H1 (cell line): Measurements from ENCODE around the gene MAN2A1.

Experiments used
- CHD2 ChIP-seq: IDR thresholded peaks from 2 replicates; pipeline ENCODE4 v1.6.1; 2012; ENCODE audit warnings: low read length, improper control_type of control experiment
- EGR1 ChIP-seq: IDR thresholded peaks from 2 replicates; pipeline ENCODE4 v1.6.1; 2011; ENCODE audit warnings: low read depth, low read length, borderline replicate concordance
- EP300 ChIP-seq, 2 experiments: IDR thresholded peaks; 1 replicate in 1 of 2; 2 replicates in 1 of 2; pipeline ENCODE4 v1.6.1; 2011 to 2012; ENCODE audit warnings: low read depth in 2 of 2, low read length in 2 of 2, mild to moderate bottlenecking in 2 of 2, borderline replicate concordance in 1 of 2, inconsistent platforms in 1 of 2, moderate library complexity in 1 of 2
- GABPA ChIP-seq: IDR thresholded peaks from 2 replicates; pipeline ENCODE4 v1.6.1; 2011; ENCODE audit warnings: mild to moderate bottlenecking, low read length, moderate library complexity, borderline replicate concordance; ENCODE audit not compliant: insufficient read depth
- JUND ChIP-seq: IDR thresholded peaks from 2 replicates; pipeline ENCODE4 v1.6.1; 2011; ENCODE audit warnings: mild to moderate bottlenecking, improper control_type of control experiment, low read length
- NANOG ChIP-seq: IDR thresholded peaks from 2 replicates; pipeline ENCODE4 v1.6.1; 2011; ENCODE audit warnings: low read length, low read depth, mild to moderate bottlenecking, inconsistent platforms; ENCODE audit not compliant: insufficient read depth, poor library complexity, severe bottlenecking
- POLR2A ChIP-seq, 2 experiments: IDR thresholded peaks; 1 replicate in 1 of 2; 2 replicates in 1 of 2; pipeline ENCODE4 v1.6.1; 2011; ENCODE audit warnings: low read depth in 2 of 2, low read length in 2 of 2, mild to moderate bottlenecking in 2 of 2; ENCODE audit errors: control extremely low read depth in 1 of 2
- RFX5 ChIP-seq: IDR thresholded peaks from 2 replicates; pipeline ENCODE4 v1.6.1; 2011; ENCODE audit warnings: low read depth, low read length, improper control_type of control experiment, borderline replicate concordance
- SIN3A ChIP-seq, 2 experiments: IDR thresholded peaks in 1 of 2; conservative IDR thresholded peaks in 1 of 2; 2 replicates each; pipeline ENCODE4 v1.6.1; 2011 to 2012; ENCODE audit warnings: low read length in 2 of 2, improper control_type of control experiment in 1 of 2, low read depth in 1 of 2, mild to moderate bottlenecking in 1 of 2
- SP1 ChIP-seq: IDR thresholded peaks from 2 replicates; pipeline ENCODE4 v1.6.1; 2011; ENCODE audit warnings: low read depth, low read length
- TF ChIP-seq, protein P1 (sequence below), 3 experiments: IDR thresholded peaks; 1 replicate in 2 of 3; 2 replicates in 1 of 3; pipeline versions ENCODE4 v1.5.1 to v1.6.1; 2011; ENCODE audit warnings: low read length in 3 of 3, mild to moderate bottlenecking in 3 of 3, inconsistent platforms in 2 of 3, low read depth in 1 of 3, moderate library complexity in 1 of 3; ENCODE audit not compliant: insufficient read depth in 1 of 3; ENCODE audit errors: control extremely low read depth in 1 of 3
- TF ChIP-seq, protein P2 (sequence below): IDR thresholded peaks from 2 replicates; pipeline ENCODE4 v1.6.1; 2011; ENCODE audit warnings: low read depth, mild to moderate bottlenecking, low read length; ENCODE audit not compliant: insufficient read depth

DNA sequence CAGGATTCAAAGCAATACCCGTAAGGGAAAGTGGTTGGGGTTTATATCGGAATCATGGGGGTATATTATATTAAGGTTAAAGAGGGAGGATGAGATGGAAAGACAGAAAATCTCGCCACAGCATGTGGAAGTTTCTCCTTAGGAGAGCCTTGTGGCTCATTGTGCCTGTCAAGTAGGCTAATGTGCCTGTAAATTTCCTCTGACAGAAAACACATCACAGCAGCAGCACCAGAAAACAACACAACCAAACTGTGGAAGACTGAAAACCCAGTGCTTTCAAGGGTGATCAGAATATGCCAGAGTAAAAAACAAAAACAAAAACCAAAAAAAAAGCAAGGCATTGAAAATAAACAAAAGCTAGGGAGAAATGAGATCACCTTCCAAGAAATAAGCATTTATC is 11.3 kb upstream of the MAN2A1 start:
- TF ChIP-seq NANOG (no peak), RFX5 (no peak), JUND (no peak), POLR2A (IDR thresholded peaks at IDR 0.05; ENCODE audit: control extremely low read depth in 1 of 2, low read depth in 2 of 2, low read length in 2 of 2) (no peak), CHD2 (no peak), GABPA (no peak), EGR1 (no peak), SIN3A (conservative IDR thresholded peaks at IDR 0.05 in 1 of 2, IDR thresholded peaks at IDR 0.05 in 1 of 2; ENCODE audit: low read depth in 1 of 2, low read length in 2 of 2) (no peak), SP1 (no peak), EP300 (IDR thresholded peaks at IDR 0.05; ENCODE audit: borderline replicate concordance in 1 of 2, low read depth in 2 of 2, low read length in 2 of 2) (no peak)
- TF ChIP-seq, protein P1, sequence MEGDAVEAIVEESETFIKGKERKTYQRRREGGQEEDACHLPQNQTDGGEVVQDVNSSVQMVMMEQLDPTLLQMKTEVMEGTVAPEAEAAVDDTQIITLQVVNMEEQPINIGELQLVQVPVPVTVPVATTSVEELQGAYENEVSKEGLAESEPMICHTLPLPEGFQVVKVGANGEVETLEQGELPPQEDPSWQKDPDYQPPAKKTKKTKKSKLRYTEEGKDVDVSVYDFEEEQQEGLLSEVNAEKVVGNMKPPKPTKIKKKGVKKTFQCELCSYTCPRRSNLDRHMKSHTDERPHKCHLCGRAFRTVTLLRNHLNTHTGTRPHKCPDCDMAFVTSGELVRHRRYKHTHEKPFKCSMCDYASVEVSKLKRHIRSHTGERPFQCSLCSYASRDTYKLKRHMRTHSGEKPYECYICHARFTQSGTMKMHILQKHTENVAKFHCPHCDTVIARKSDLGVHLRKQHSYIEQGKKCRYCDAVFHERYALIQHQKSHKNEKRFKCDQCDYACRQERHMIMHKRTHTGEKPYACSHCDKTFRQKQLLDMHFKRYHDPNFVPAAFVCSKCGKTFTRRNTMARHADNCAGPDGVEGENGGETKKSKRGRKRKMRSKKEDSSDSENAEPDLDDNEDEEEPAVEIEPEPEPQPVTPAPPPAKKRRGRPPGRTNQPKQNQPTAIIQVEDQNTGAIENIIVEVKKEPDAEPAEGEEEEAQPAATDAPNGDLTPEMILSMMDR (IDR thresholded peaks at IDR 0.05; ENCODE audit: control extremely low read depth in 1 of 3, insufficient read depth in 1 of 3, low read depth in 1 of 3, low read length in 3 of 3): no peak
- TF ChIP-seq, protein P2, sequence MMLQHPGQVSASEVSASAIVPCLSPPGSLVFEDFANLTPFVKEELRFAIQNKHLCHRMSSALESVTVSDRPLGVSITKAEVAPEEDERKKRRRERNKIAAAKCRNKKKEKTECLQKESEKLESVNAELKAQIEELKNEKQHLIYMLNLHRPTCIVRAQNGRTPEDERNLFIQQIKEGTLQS: no peak
